LNCaP clone FGC (cell line): Measurements from ENCODE around the gene NEDD4L.

Experiments used
- DNase-seq: peaks from one replicate; pipeline ENCODE4 v3.0.0-alpha.2; 2011; ENCODE audit warnings: low read depth
- H3K4me3 ChIP-seq: 2 replicates; pipeline ENCODE4 v1.5.1; 2011; ENCODE audit warnings: mild to moderate bottlenecking, low read depth, low read length, control low read depth
- CTCF ChIP-seq: IDR thresholded peaks from 2 replicates; pipeline ENCODE4 v1.5.1; 2012; ENCODE audit warnings: mild to moderate bottlenecking; ENCODE audit not compliant: control insufficient read depth, insufficient read depth; ENCODE audit errors: extremely low read depth

Gene NEDD4L

GRCh38 chr18:58338141-58338540 is 294.1 kb downstream of the NEDD4L start:
- DNase-seq, result no peak
- no peak for TF ChIP-seq CTCF
- H3K4me3 ChIP-seq, result no peak overlapping the region

GRCh38 chr18:58338961-58339592 is 295.1 kb downstream of the NEDD4L start:
- no peak for DNase-seq
- no peak overlapping the region for H3K4me3 ChIP-seq
- no peak for TF ChIP-seq CTCF

- no peak overlapping the region for H3K4me3 ChIP-seq
These were observed 295.9 kb downstream of the NEDD4L start for GRCh38 chr18:58339890-58340289.

GRCh38 chr18:58341916-58342315 is 297.9 kb downstream of the NEDD4L start:
- no peak for TF ChIP-seq CTCF
- H3K4me3 ChIP-seq, result no peak overlapping the region
- DNase-seq, result no peak

More at GRCh38 chr18:58339890-58340289, 295.9 kb downstream of the NEDD4L start:
- no peak for DNase-seq
- no peak for TF ChIP-seq CTCF

GRCh38 chr18:58344080-58344670 is 300.1 kb downstream of the NEDD4L start:
- DNase-seq, result no peak
- no peak for TF ChIP-seq CTCF
- no peak overlapping the region for H3K4me3 ChIP-seq

GRCh38 chr18:58344861-58345463 is 300.9 kb downstream of the NEDD4L start:
- no peak overlapping the region for H3K4me3 ChIP-seq
- DNase-seq, result no peak
- no peak for TF ChIP-seq CTCF
